ENCODE data around the gene PCDHB2.
A peak's percentile ranks its signal among the peaks of the same experiment; 100 is the strongest.

- TF ChIP-seq CTCF (conservative IDR thresholded peaks at IDR 0.05 in 1 of 2, IDR thresholded peaks at IDR 0.05 in 1 of 2; ENCODE audit: extremely low read depth in 1 of 2, insufficient read depth in 1 of 2, low read depth in 1 of 2, low read length in 2 of 2) (peak; percentile 18 to 44), EZH2 (IDR thresholded peaks at IDR 0.05; ENCODE audit: borderline replicate concordance, low read length) (no peak)
These were observed 40.8 kb downstream of the PCDHB2 start, which contains the start of gene PCDHB5 for GRCh38 chr5:141135030-141135717.
